ENCODE measurements around the gene CLSTN1.

Gene CLSTN1

GRCh38 chr1:9689011-9689706 is 134.6 kb downstream of the CLSTN1 start:
- peaks cover 4% of the 10 kb centered on the region for H3K4me1 ChIP-seq (ENCODE audit: insufficient read depth, insufficient read length)
- no peak for TF ChIP-seq ZNF274 (IDR thresholded peaks at IDR 0.05; ENCODE audit: low read depth, low read length)
- TF ChIP-seq SUZ12 (IDR thresholded peaks at IDR 0.05; ENCODE audit: extremely low read depth, insufficient read depth, insufficient read length), result peak; percentile 55

GRCh38 chr1:9688599-9688998 is 135.2 kb downstream of the CLSTN1 start:
- no peak for DNase-seq (ENCODE audit: low read depth, low spot score)
- peaks cover under 1% of the 10 kb centered on the region for H3K4me1 ChIP-seq (ENCODE audit: insufficient read depth, insufficient read length)
- peak overlapping the region; percentile 66 for H3K9ac ChIP-seq (ENCODE audit: insufficient read length, low read depth)
- H3K4me3 ChIP-seq (ENCODE audit: insufficient read length, low read depth), result peak overlapping the region; percentile 57
- H3K9me3 ChIP-seq (ENCODE audit: insufficient read depth, low read length), result no peaks in the 10 kb centered on the region
- TF ChIP-seq SUZ12 (IDR thresholded peaks at IDR 0.05; ENCODE audit: extremely low read depth, insufficient read depth, insufficient read length) (no peak), ZNF274 (IDR thresholded peaks at IDR 0.05; ENCODE audit: low read depth, low read length) (no peak), YY1 (IDR thresholded peaks at IDR 0.05; ENCODE audit: insufficient read depth, insufficient read length) (no peak)
- peaks cover 17% of the 10 kb centered on the region for H3K27me3 ChIP-seq (ENCODE audit: insufficient read depth, insufficient read length)
- peaks cover 4% of the 10 kb centered on the region for H3K36me3 ChIP-seq (ENCODE audit: insufficient read depth, insufficient read length, low read length)

More at GRCh38 chr1:9689011-9689706, 134.6 kb downstream of the CLSTN1 start:
- Histone ChIP-seq H3K9ac (ENCODE audit: insufficient read length, low read depth) (no peak overlapping the region), H3K27me3 (ENCODE audit: insufficient read depth, insufficient read length) (peaks cover 17% of the 10 kb centered on the region), H3K4me3 (ENCODE audit: insufficient read length, low read depth) (peak overlapping the region; percentile 30), H3K36me3 (ENCODE audit: insufficient read depth, insufficient read length, low read length) (peaks cover 5% of the 10 kb centered on the region), H3K9me3 (ENCODE audit: insufficient read depth, low read length) (no peaks in the 10 kb centered on the region)
- no peak for DNase-seq (ENCODE audit: low read depth, low spot score)

GRCh38 chr1:9687874-9688582 is 135.7 kb downstream of the CLSTN1 start:
- TF ChIP-seq YY1 (IDR thresholded peaks at IDR 0.05; ENCODE audit: insufficient read depth, insufficient read length), result no peak
- no peak for TF ChIP-seq ZNF274 (IDR thresholded peaks at IDR 0.05; ENCODE audit: low read depth, low read length)
- no peak for TF ChIP-seq SUZ12 (IDR thresholded peaks at IDR 0.05; ENCODE audit: extremely low read depth, insufficient read depth, insufficient read length)
- H3K27me3 ChIP-seq (ENCODE audit: insufficient read depth, insufficient read length), result peaks cover 17% of the 10 kb centered on the region
- H3K9ac ChIP-seq (ENCODE audit: insufficient read length, low read depth), result peak overlapping the region; percentile 66
- H3K36me3 ChIP-seq (ENCODE audit: insufficient read depth, insufficient read length, low read length), result no peaks in the 10 kb centered on the region
- DNase-seq (ENCODE audit: low read depth, low spot score), result no peak
- peak overlapping the region; percentile 57 for H3K4me3 ChIP-seq (ENCODE audit: insufficient read length, low read depth)
- H3K4me1 ChIP-seq (ENCODE audit: insufficient read depth, insufficient read length), result no peaks in the 10 kb centered on the region
- H3K9me3 ChIP-seq (ENCODE audit: insufficient read depth, low read length), result no peaks in the 10 kb centered on the region

GRCh38 chr1:9687120-9687873 is 136.5 kb downstream of the CLSTN1 start:
- no peak for DNase-seq (ENCODE audit: low read depth, low spot score)
- H3K9me3 ChIP-seq (ENCODE audit: insufficient read depth, low read length), result no peaks in the 10 kb centered on the region
- peak overlapping the region; percentile 76 for H3K9ac ChIP-seq (ENCODE audit: insufficient read length, low read depth)
- peak overlapping the region; percentile 57 for H3K4me3 ChIP-seq (ENCODE audit: insufficient read length, low read depth)
- H3K27me3 ChIP-seq (ENCODE audit: insufficient read depth, insufficient read length), result peaks cover 17% of the 10 kb centered on the region
- no peaks in the 10 kb centered on the region for H3K36me3 ChIP-seq (ENCODE audit: insufficient read depth, insufficient read length, low read length)
- no peaks in the 10 kb centered on the region for H3K4me1 ChIP-seq (ENCODE audit: insufficient read depth, insufficient read length)
- TF ChIP-seq SUZ12 (IDR thresholded peaks at IDR 0.05; ENCODE audit: extremely low read depth, insufficient read depth, insufficient read length), result no peak
- no peak for TF ChIP-seq ZNF274 (IDR thresholded peaks at IDR 0.05; ENCODE audit: low read depth, low read length)
- TF ChIP-seq YY1 (IDR thresholded peaks at IDR 0.05; ENCODE audit: insufficient read depth, insufficient read length), result no peak

- Histone ChIP-seq H3K27me3 (ENCODE audit: insufficient read depth, insufficient read length) (peaks cover 12% of the 10 kb centered on the region), H3K9ac (ENCODE audit: insufficient read length, low read depth) (no peak overlapping the region), H3K9me3 (ENCODE audit: insufficient read depth, low read length) (no peaks in the 10 kb centered on the region), H3K4me3 (ENCODE audit: insufficient read length, low read depth) (no peak overlapping the region), H3K4me1 (ENCODE audit: insufficient read depth, insufficient read length) (peaks cover 3% of the 10 kb centered on the region), H3K36me3 (ENCODE audit: insufficient read depth, insufficient read length, low read length) (no peaks in the 10 kb centered on the region)
- no peak for TF ChIP-seq ZNF274 (IDR thresholded peaks at IDR 0.05; ENCODE audit: low read depth, low read length)
- no peak for TF ChIP-seq YY1 (IDR thresholded peaks at IDR 0.05; ENCODE audit: insufficient read depth, insufficient read length)
- TF ChIP-seq SUZ12 (IDR thresholded peaks at IDR 0.05; ENCODE audit: extremely low read depth, insufficient read depth, insufficient read length), result no peak
- DNase-seq (ENCODE audit: low read depth, low spot score), result no peak
Observed at GRCh38 chr1:9684801-9685200, 139.0 kb downstream of the CLSTN1 start.

GRCh38 chr1:9680828-9681227 is 142.9 kb downstream of the CLSTN1 start:
- Histone ChIP-seq H3K4me3 (ENCODE audit: insufficient read length, low read depth) (no peak overlapping the region), H3K4me1 (ENCODE audit: insufficient read depth, insufficient read length) (peaks cover 6% of the 10 kb centered on the region), H3K27me3 (ENCODE audit: insufficient read depth, insufficient read length) (no peaks in the 10 kb centered on the region), H3K9me3 (ENCODE audit: insufficient read depth, low read length) (no peaks in the 10 kb centered on the region), H3K36me3 (ENCODE audit: insufficient read depth, insufficient read length, low read length) (no peaks in the 10 kb centered on the region), H3K9ac (ENCODE audit: insufficient read length, low read depth) (no peak overlapping the region)
- TF ChIP-seq SUZ12 (IDR thresholded peaks at IDR 0.05; ENCODE audit: extremely low read depth, insufficient read depth, insufficient read length) (no peak), ZNF274 (IDR thresholded peaks at IDR 0.05; ENCODE audit: low read depth, low read length) (no peak), YY1 (IDR thresholded peaks at IDR 0.05; ENCODE audit: insufficient read depth, insufficient read length) (no peak)
- DNase-seq (ENCODE audit: low read depth, low spot score), result no peak

GRCh38 chr1:9680091-9680490 is 143.7 kb downstream of the CLSTN1 start:
- Histone ChIP-seq H3K4me3 (ENCODE audit: insufficient read length, low read depth) (no peak overlapping the region), H3K4me1 (ENCODE audit: insufficient read depth, insufficient read length) (peaks cover 6% of the 10 kb centered on the region), H3K36me3 (ENCODE audit: insufficient read depth, insufficient read length, low read length) (no peaks in the 10 kb centered on the region), H3K9me3 (ENCODE audit: insufficient read depth, low read length) (no peaks in the 10 kb centered on the region), H3K9ac (ENCODE audit: insufficient read length, low read depth) (no peak overlapping the region), H3K27me3 (ENCODE audit: insufficient read depth, insufficient read length) (no peaks in the 10 kb centered on the region)
- DNase-seq (ENCODE audit: low read depth, low spot score), result no peak
- TF ChIP-seq ZNF274 (IDR thresholded peaks at IDR 0.05; ENCODE audit: low read depth, low read length) (no peak), YY1 (IDR thresholded peaks at IDR 0.05; ENCODE audit: insufficient read depth, insufficient read length) (no peak), SUZ12 (IDR thresholded peaks at IDR 0.05; ENCODE audit: extremely low read depth, insufficient read depth, insufficient read length) (no peak)
